DOHH2 (cell line): Measurements from ENCODE around the gene NSUN3.

Experiments
- H3F3A ChIP-seq: fragments of 200-600 bp; sonication (generic), shearing (Covaris generic); 2 replicates; pipeline ENCODE4 v1.6.0; 2016; ENCODE audit warnings: antibody characterized with exemption, mild to moderate bottlenecking; ENCODE audit not compliant: control insufficient read depth, insufficient read depth
- H3K27ac ChIP-seq: fragments of 200-600 bp; sonication (generic); 2 replicates; pipeline ENCODE4 v1.5.1; 2014; ENCODE audit warnings: low read depth, mild to moderate bottlenecking, low read length, moderate library complexity
- H3K27me3 ChIP-seq: fragments of 200-600 bp; sonication (generic); 2 replicates; pipeline ENCODE4 v1.6.1; 2014; ENCODE audit warnings: mild to moderate bottlenecking, low read length, mixed read lengths; ENCODE audit not compliant: control insufficient read depth
- H3K36me3 ChIP-seq: fragments of 200-600 bp; sonication (generic); 2 replicates; pipeline ENCODE4 v1.6.1; 2014; ENCODE audit warnings: mild to moderate bottlenecking, low read length, moderate library complexity, mixed read lengths; ENCODE audit not compliant: control insufficient read depth
- H3K4me1 ChIP-seq: fragments of 200-600 bp; sonication (generic); 2 replicates; pipeline ENCODE4 v1.6.1; 2014; ENCODE audit warnings: mild to moderate bottlenecking, low read length, mixed read lengths; ENCODE audit not compliant: control insufficient read depth
- H3K4me2 ChIP-seq: fragments of 200-600 bp; sonication (generic); 2 replicates; pipeline ENCODE4 v1.6.0; 2014; ENCODE audit warnings: mild to moderate bottlenecking, low read length, moderate library complexity
- H3K4me3 ChIP-seq: fragments of 200-600 bp; sonication (generic); 2 replicates; pipeline ENCODE4 v1.5.1; 2014; ENCODE audit warnings: mild to moderate bottlenecking, low read length, mixed read lengths
- H3K79me2 ChIP-seq: fragments of 200-600 bp; sonication (generic); 2 replicates; pipeline ENCODE4 v1.6.1; 2014; ENCODE audit warnings: mild to moderate bottlenecking, low read length, mixed read lengths; ENCODE audit not compliant: control insufficient read depth
- H3K9me2 ChIP-seq: fragments of 200-600 bp; sonication (generic); replicated peaks from 2 replicates; pipeline ENCODE4 v1.6.1; 2014; ENCODE audit warnings: mild to moderate bottlenecking, low read length, mixed read lengths; ENCODE audit not compliant: control insufficient read depth
- H3K9me3 ChIP-seq: fragments of 200-600 bp; sonication (generic); 2 replicates; pipeline ENCODE4 v1.6.1; 2014; ENCODE audit warnings: antibody characterized with exemption, low read length, mixed read lengths; ENCODE audit not compliant: control insufficient read depth, insufficient read depth
- H4K20me1 ChIP-seq: fragments of 200-600 bp; sonication (generic); 2 replicates; pipeline ENCODE4 v1.6.0; 2014; ENCODE audit warnings: low read depth, mild to moderate bottlenecking, antibody characterized with exemption, low read length, moderate library complexity; ENCODE audit not compliant: control insufficient read depth, insufficient read depth
- EZH2phosphoT487 ChIP-seq: fragments of 200-600 bp; sonication (generic); IDR thresholded peaks from 2 replicates; pipeline ENCODE4 v1.6.1; 2017; ENCODE audit warnings: borderline replicate concordance, mild to moderate bottlenecking, antibody characterized with exemption, low read length, moderate library complexity, mixed read lengths
- TF ChIP-seq, protein P1 (sequence below): fragments of 200-600 bp; sonication (generic); IDR thresholded peaks from one replicate; pipeline ENCODE4 v1.5.1; 2014; ENCODE audit warnings: antibody characterized with exemption, mild to moderate bottlenecking, low read depth, low read length; ENCODE audit not compliant: poor library complexity, severe bottlenecking

Gene NSUN3

DNA sequence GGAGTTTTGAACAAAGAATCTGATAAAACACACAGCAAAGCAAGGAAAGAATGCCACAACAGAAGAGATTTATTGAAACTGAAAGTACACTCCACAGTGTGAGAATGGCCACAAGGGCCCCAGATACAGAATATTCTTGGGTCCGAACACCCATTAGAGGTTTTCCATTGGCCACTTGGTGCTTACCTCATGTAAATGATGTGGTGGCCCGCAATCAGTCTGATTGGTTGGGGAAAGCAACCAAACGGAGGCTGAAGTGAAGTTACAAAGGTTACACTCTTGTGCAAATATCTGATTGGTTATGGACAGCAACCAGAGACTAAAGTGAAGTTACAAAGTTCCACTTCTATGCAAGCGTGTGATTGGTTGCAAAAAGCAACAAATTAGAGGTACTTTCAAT, 20.4 kb downstream of the NSUN3 start:
- Histone ChIP-seq H3K27me3 (no peaks in the 10 kb centered on the region), H3K4me1 (no peaks in the 10 kb centered on the region), H3K79me2 (no peaks in the 10 kb centered on the region), H3K36me3 (0 out of 2 replicates have a peak, but pooled peaks cover 6% of the 10 kb centered on the region), H3K9me3 (no peaks in the 10 kb centered on the region), H3K9me2 (no peaks in the 10 kb centered on the region), H3K4me3 (no peak overlapping the region), H4K20me1 (no peaks in the 10 kb centered on the region), H3F3A (no peaks in the 10 kb centered on the region), H3K27ac (no peak overlapping the region), H3K4me2 (no peak overlapping the region)
- TF ChIP-seq, protein P1, sequence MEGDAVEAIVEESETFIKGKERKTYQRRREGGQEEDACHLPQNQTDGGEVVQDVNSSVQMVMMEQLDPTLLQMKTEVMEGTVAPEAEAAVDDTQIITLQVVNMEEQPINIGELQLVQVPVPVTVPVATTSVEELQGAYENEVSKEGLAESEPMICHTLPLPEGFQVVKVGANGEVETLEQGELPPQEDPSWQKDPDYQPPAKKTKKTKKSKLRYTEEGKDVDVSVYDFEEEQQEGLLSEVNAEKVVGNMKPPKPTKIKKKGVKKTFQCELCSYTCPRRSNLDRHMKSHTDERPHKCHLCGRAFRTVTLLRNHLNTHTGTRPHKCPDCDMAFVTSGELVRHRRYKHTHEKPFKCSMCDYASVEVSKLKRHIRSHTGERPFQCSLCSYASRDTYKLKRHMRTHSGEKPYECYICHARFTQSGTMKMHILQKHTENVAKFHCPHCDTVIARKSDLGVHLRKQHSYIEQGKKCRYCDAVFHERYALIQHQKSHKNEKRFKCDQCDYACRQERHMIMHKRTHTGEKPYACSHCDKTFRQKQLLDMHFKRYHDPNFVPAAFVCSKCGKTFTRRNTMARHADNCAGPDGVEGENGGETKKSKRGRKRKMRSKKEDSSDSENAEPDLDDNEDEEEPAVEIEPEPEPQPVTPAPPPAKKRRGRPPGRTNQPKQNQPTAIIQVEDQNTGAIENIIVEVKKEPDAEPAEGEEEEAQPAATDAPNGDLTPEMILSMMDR: no peak
- TF ChIP-seq EZH2phosphoT487: no peak

DNA sequence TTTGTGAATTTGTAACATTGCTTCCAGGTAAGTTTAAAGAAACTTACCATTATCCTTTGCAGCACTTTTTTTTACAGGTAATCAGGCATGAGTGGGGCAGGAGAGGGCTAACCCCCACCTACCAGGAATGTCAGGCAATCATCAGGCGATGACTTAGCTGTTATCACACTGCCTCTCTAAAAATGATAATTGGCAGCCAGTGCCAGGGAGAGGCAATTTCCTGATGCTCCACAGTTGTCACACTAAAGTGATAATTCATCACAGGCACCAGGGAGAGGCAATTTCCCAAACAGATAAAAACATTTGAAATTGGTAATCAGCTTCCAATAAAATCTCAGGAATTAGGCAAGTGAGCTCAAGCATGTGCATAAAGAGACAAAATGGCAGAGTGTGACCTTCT, 26.3 kb downstream of the NSUN3 start:
- Histone ChIP-seq H3K36me3 (peaks cover 12% of the 10 kb centered on the region), H3K9me2 (no peaks in the 10 kb centered on the region), H3F3A (no peaks in the 10 kb centered on the region), H3K9me3 (no peaks in the 10 kb centered on the region), H3K4me1 (no peaks in the 10 kb centered on the region), H3K4me2 (no peak overlapping the region), H4K20me1 (no peaks in the 10 kb centered on the region), H3K79me2 (no peaks in the 10 kb centered on the region), H3K4me3 (no peak overlapping the region), H3K27ac (no peak overlapping the region), H3K27me3 (no peaks in the 10 kb centered on the region)
- TF ChIP-seq, protein P1: no peak
- no peak for TF ChIP-seq EZH2phosphoT487

DNA sequence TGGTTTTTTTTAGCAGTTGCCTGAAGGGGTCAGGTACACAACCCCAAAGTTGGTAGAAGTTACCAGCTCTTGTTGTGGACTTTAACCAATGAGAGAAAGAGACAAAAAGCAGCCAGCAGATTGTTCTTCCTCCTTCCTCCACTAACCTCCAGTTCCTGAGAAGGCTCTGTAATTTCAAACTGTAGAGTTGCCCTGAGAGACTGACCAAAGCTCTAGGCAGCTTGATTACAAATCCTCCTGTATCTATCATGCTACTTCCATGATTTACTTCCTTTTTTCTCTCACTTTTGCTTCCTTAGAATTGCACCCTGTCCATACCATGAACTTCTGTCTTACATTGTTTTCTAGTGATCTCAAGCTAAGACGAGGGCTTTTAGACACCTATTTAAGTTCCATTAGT, 29.2 kb downstream of the NSUN3 start:
- Histone ChIP-seq H3K4me1 (no peaks in the 10 kb centered on the region), H3K27me3 (no peaks in the 10 kb centered on the region), H3K36me3 (peaks cover 19% of the 10 kb centered on the region), H3K79me2 (no peaks in the 10 kb centered on the region), H3K9me3 (no peaks in the 10 kb centered on the region), H3K4me2 (no peak overlapping the region), H3F3A (no peaks in the 10 kb centered on the region), H3K9me2 (no peaks in the 10 kb centered on the region), H4K20me1 (no peaks in the 10 kb centered on the region), H3K27ac (no peak overlapping the region), H3K4me3 (no peak overlapping the region)
- no peak for TF ChIP-seq EZH2phosphoT487
- TF ChIP-seq, protein P1: no peak

DNA sequence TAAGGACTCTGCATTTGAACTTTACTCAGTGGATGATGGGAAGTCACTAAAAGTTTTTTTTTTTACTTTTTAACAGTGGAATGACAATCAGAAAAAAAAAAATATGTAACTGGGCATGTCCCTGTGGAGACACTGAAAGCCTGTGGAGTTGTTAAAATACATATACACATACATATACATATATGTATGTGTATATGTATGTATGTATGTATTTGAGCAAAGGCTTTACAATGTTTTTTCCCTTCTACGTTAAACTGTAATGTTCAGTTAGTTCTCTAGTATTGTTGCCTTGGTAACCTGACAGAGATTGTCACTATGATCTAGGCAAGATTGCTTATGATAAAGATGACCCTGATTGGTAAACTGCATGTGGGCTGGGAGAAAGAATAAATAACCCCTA, 30.3 kb downstream of the NSUN3 start:
- Histone ChIP-seq H3K4me1 (no peaks in the 10 kb centered on the region), H3K27me3 (no peaks in the 10 kb centered on the region), H3K36me3 (peaks cover 15% of the 10 kb centered on the region), H3K79me2 (no peaks in the 10 kb centered on the region), H3K9me2 (no peaks in the 10 kb centered on the region), H4K20me1 (no peaks in the 10 kb centered on the region), H3F3A (no peaks in the 10 kb centered on the region), H3K27ac (no peak overlapping the region), H3K4me3 (no peak overlapping the region), H3K9me3 (no peaks in the 10 kb centered on the region), H3K4me2 (no peak overlapping the region)
- TF ChIP-seq, protein P1: no peak
- no peak for TF ChIP-seq EZH2phosphoT487
